ENCODE data around the gene GH2.
"Not testable (repeated sequence)": the region's sequence is repeated elsewhere in the genome, so short reads cannot be mapped to it uniquely, and the experiment has no call there.

GH2 gene

DNA sequence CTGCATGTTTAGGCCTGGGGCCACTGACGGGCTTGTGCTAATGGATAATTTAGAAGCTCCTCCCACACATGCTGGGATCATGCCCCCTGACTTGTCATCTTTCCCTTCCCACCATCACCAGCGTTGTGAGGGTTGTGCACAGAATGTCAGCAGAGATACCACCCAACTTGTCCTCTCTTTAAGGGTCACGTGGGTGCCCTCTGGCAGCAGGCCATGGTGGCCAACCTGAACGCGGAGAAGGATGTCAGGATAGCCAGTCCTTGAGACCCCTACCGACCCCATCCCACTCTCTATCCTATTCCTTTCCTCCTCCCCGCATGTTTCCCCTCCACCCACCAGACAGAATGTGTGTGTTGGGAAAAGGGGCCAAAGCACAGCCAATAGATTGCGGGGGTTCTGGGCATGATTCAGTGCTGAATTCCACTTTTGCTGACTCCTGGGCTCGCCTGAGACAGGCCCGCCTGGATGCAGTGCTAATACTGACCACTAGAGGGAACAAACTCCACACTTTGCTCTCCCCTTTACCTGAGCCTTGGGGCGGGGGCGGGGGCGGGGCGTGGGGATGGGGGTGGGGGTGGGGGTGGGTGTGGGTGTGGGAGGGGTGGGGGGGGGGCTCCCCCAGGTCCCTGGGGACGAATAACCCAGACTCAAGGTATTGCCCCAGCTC is at the start of gene GH2:
GH2 (minus strand) TSS at position 10 of the 667 bp plus-strand sequence. CDS start 143 bp downstream, outside the sequence.
- peak; percentile 14 to 23 for DNase-seq (ENCODE audit: low read depth in 2 of 2)

- DNase-seq (ENCODE audit: low read depth in 2 of 2), result no peak
These were observed 49.3 kb upstream of the GH2 start for GRCh38 chr17:63930951-63931575.

DNA sequence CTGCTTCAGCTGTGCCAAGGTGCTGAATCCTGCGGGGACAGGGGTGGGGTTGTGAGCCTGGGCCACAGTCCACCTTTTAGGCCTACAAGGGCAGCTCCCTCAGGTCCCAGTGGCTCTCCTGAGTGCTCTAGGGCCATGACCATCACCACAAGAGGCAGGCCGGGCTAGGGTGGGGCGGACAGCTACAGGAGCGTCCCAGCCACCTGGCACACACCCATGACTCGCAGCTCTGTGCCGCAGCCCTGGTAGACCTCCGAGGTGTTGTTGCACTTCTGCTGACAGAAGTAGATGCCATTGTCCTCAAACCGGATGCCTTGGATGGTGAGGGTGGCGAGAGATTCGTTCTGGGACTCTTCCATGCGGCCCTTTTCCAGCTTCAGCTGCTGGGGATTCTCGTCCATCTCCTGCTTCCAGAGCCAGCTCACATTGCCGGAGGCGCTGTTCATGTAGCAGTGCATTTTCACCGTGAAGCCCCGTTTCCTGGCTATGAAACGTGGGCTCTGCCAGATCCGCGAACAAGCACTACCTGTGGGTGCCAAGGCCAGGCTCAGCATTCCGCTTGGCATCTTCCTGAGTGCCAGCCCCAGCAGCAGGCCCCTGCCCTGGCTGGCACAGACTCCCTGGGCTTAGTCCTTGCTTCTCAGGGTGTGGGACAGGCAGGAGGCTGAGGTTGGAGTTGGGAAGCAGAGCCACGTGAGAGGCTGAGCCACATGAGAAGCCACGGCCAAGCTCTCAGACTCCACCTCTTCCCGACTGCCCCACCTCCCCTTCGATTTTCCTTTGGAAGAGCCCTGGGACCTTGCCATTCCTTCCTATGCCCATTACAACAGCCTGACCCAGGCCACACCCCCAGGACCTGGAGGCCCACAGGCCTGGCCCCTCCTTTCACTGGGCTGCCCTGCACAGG is 48.4 kb upstream of the GH2 start:
- no peak for DNase-seq (ENCODE audit: low read depth in 2 of 2)

GRCh38 chr17:63928966-63929695 is 47.4 kb upstream of the GH2 start:
- no peak for DNase-seq (ENCODE audit: low read depth in 2 of 2)

GRCh38 chr17:63928172-63928666 is 46.5 kb upstream of the GH2 start:
- DNase-seq (ENCODE audit: low read depth in 2 of 2), result no peak

- DNase-seq (ENCODE audit: low read depth in 2 of 2), result no peak
These were observed 45.9 kb upstream of the GH2 start for GRCh38 chr17:63927464-63928171.

- DNase-seq (ENCODE audit: low read depth in 2 of 2), result no peak
These were observed 44.4 kb upstream of the GH2 start for GRCh38 chr17:63926164-63926563.

DNA sequence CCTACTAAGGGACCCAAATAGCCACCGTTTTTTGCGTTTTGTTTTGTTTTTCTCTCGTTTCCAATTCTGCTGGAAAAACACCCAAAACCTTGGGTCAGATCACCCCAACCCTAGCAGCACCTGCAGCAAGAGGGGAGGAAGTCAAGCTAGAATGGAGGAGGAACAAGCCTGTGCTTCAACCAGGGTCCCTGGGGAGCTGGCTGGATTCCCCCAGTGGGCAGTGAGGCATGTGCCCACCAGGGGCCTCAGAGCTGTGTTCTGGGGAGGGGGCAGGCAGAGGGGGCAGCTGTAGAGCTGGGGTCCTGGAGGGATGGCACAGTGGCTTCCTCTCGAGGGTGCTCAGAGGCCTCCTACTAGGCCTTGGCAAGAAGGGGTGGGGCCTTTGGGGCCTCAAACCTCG is 43.9 kb upstream of the GH2 start:
- DNase-seq (ENCODE audit: low read depth in 2 of 2), result no peak

DNA sequence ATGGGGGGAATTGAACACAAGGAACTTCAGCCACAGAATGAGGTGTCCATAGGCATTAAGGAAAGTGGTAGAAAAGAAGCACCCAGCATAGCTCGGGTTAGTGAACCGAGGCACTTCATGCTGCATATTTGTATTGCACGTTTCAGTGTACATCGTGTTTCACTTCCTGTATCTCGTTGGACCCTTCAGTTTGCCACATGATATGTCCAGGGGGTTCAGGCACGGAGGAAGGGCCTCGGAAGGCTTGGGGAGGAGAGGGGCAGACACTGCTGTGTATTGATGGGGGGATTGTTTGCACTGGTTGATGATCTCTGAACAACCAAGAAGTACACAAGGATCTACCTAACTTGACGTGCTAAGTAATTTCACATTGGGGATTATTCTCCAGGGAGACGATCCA is 40.7 kb upstream of the GH2 start:
- not testable (repeated sequence) for DNase-seq (ENCODE audit: low read depth in 2 of 2)

- DNase-seq (ENCODE audit: low read depth in 2 of 2), result not testable (repeated sequence)
These were observed 39.0 kb upstream of the GH2 start for GRCh38 chr17:63920779-63921178.

- DNase-seq (ENCODE audit: low read depth in 2 of 2), result not testable (repeated sequence)
These were observed 38.3 kb upstream of the GH2 start for GRCh38 chr17:63920050-63920449.

GRCh38 chr17:63919311-63919723 is 37.6 kb upstream of the GH2 start:
- peak; percentile 24 to 50 for DNase-seq (ENCODE audit: low read depth in 2 of 2)

DNA sequence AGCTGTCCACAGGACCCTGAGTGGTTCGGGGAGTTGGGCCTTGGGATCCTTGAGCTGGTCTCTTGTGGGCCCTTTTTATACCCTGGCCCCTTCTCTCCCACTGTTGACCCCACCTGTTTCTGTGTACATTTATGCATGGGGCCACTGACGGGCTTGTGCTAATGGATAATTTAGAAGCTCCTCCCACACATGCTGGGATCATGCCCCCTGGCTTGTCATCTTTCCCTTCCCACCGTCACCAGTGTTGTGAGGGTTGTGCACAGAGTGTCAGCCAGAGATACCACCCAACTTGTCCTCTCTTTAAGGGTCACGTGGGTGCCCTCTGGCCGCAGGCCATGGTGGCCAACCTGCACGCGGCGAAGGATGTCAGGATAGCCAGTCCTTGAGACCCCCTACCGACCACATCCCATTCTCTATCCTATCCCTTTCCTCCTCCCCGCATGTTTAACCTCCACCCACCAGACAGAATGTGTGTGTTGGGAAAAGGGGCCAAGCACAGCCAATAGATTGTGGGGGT is 37.1 kb upstream of the GH2 start, which contains the start of gene GH1:
GH1 (minus strand) TSS at position 51 of the 517 bp plus-strand sequence. CDS start 63 bp downstream, outside the sequence.
- not testable (repeated sequence) for DNase-seq (ENCODE audit: low read depth in 2 of 2)

- DNase-seq (ENCODE audit: low read depth in 2 of 2), result no peak
These were observed 36.6 kb upstream of the GH2 start for GRCh38 chr17:63918305-63918704.

GRCh38 chr17:63917646-63918045 is 35.9 kb upstream of the GH2 start:
- no peak for DNase-seq (ENCODE audit: low read depth in 2 of 2)

GRCh38 chr17:63917206-63917605 is 35.5 kb upstream of the GH2 start:
- DNase-seq (ENCODE audit: low read depth in 2 of 2), result not testable (repeated sequence)

DNA sequence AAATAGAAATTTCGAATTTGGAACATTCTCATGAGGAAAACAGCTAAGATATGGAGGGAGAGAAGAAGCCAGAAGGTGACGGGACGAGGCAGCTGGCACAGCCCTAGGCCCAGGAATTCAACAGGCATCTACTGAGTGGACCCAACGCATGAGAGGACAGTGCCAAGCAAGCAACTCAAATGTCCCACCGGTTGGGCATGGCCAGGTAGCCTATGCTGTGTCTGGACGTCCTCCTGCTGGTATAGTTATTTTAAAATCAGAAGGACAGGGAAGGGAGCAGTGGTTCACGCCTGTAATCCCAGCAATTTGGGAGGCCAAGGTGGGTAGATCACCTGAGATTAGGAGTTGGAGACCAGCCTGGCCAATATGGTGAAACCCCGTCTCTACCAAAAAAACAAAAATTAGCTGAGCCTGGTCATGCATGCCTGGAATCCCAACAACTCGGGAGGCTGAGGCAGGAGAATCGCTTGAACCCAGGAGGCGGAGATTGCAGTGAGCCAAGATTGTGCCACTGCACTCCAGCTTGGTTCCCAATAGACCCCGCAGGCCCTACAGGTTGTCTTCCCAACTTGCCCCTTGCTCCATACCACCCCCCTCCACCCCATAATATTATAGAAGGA is 34.9 kb upstream of the GH2 start:
- no peak for DNase-seq (ENCODE audit: low read depth in 2 of 2)

- not testable (repeated sequence) for DNase-seq (ENCODE audit: low read depth in 2 of 2)
These were observed 34.0 kb upstream of the GH2 start for GRCh38 chr17:63915753-63916152.

- DNase-seq (ENCODE audit: low read depth in 2 of 2), result no peak
These were observed 32.7 kb upstream of the GH2 start for GRCh38 chr17:63914471-63914870.

GRCh38 chr17:63911657-63912100 is 29.9 kb upstream of the GH2 start:
- peak in 1 of 2 donors; percentile 44 for DNase-seq (ENCODE audit: low read depth in 2 of 2)

All from stimulated activated CD8-positive, alpha-beta memory T cell treated with anti-CD3 and anti-CD28 coated beads, Interleukin-15, amount 100 ng/mL, for 4 hours (primary cell).